Upper lobe of left lung (tissue), 4 donors: ENCODE measurements around the gene SCGB3A2.

Experiments used
- EP300 ChIP-seq, 4 donors: sonication (generic); formaldehyde crosslinking; IDR thresholded peaks; one replicate each; pipeline ENCODE4 v1.5.1; 2017; ENCODE audit warnings: antibody characterized with exemption in 4 of 4, control low read depth in 2 of 4
- POLR2A ChIP-seq, 4 donors: fragments of 450-650 bp; IDR thresholded peaks; one replicate each; pipeline ENCODE4 v1.5.1; 2016 to 2017; ENCODE audit warnings: antibody characterized with exemption in 4 of 4, mild to moderate bottlenecking in 2 of 4
- POLR2AphosphoS5 ChIP-seq, 2 donors: sonication (generic); formaldehyde crosslinking; IDR thresholded peaks; one replicate each; pipeline ENCODE4 v1.5.1; 2017; ENCODE audit warnings: antibody characterized with exemption in 2 of 2
- TF ChIP-seq, protein P1 (sequence below), 6 experiments: fragments of 450-650 bp in 4 of 6; fragments of 200-600 bp in 2 of 6; sonication (generic) in 2 of 6; IDR thresholded peaks; one replicate each; pipeline ENCODE4 v1.5.1; 2016 to 2019; ENCODE audit warnings: antibody characterized with exemption in 6 of 6

- TF ChIP-seq POLR2A (IDR thresholded peaks at IDR 0.05) (no peak), POLR2AphosphoS5 (IDR thresholded peaks at IDR 0.05) (no peak), EP300 (IDR thresholded peaks at IDR 0.05) (no peak)
- TF ChIP-seq, protein P1, sequence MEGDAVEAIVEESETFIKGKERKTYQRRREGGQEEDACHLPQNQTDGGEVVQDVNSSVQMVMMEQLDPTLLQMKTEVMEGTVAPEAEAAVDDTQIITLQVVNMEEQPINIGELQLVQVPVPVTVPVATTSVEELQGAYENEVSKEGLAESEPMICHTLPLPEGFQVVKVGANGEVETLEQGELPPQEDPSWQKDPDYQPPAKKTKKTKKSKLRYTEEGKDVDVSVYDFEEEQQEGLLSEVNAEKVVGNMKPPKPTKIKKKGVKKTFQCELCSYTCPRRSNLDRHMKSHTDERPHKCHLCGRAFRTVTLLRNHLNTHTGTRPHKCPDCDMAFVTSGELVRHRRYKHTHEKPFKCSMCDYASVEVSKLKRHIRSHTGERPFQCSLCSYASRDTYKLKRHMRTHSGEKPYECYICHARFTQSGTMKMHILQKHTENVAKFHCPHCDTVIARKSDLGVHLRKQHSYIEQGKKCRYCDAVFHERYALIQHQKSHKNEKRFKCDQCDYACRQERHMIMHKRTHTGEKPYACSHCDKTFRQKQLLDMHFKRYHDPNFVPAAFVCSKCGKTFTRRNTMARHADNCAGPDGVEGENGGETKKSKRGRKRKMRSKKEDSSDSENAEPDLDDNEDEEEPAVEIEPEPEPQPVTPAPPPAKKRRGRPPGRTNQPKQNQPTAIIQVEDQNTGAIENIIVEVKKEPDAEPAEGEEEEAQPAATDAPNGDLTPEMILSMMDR (IDR thresholded peaks at IDR 0.05), result no peak
Measured at GRCh38 chr5:147842869-147843268, 35.6 kb upstream of the SCGB3A2 start.
